Neuronal stem cell (in vitro differentiated cells): ENCODE results near the gene HLA-DOA.

Experiments used
- DNase-seq: peaks from one replicate; pipeline ENCODE4 v3.0.0-alpha.2; 2013; ENCODE audit warnings: low spot score
- H2AFZ ChIP-seq: one replicate; pipeline ENCODE4 v1.6.1; 2013; ENCODE audit warnings: mild to moderate bottlenecking, low read length, inconsistent platforms
- H2AK5ac ChIP-seq: 2 replicates; pipeline ENCODE4 v1.6.1; 2013; ENCODE audit warnings: low read depth, mild to moderate bottlenecking, inconsistent platforms, low read length, moderate library complexity, mixed read lengths
- H2BK120ac ChIP-seq: 2 replicates; pipeline ENCODE4 v1.6.1; 2013; ENCODE audit warnings: low read depth, mild to moderate bottlenecking, inconsistent platforms, low read length, moderate library complexity, mixed read lengths
- H2BK12ac ChIP-seq: one replicate; pipeline ENCODE4 v1.6.1; 2013; ENCODE audit warnings: low read length, inconsistent platforms
- H2BK15ac ChIP-seq: 2 replicates; pipeline ENCODE4 v1.6.1; 2013; ENCODE audit warnings: mild to moderate bottlenecking, low read length, inconsistent platforms, mixed read lengths
- H2BK5ac ChIP-seq: one replicate; pipeline ENCODE4 v1.6.1; 2013; ENCODE audit warnings: inconsistent platforms, mild to moderate bottlenecking, low read length, moderate library complexity
- H3K14ac ChIP-seq: one replicate; pipeline ENCODE4 v1.6.1; 2013; ENCODE audit warnings: low read length, inconsistent platforms
- H3K18ac ChIP-seq: 2 replicates; pipeline ENCODE4 v1.6.1; 2013; ENCODE audit warnings: low read length, inconsistent platforms
- H3K23ac ChIP-seq: 2 replicates; pipeline ENCODE4 v1.6.1; 2013; ENCODE audit warnings: low read depth, mild to moderate bottlenecking, mixed read lengths, low read length, inconsistent platforms; ENCODE audit not compliant: poor library complexity
- H3K27ac ChIP-seq: replicated peaks from 3 replicates; pipeline ENCODE4 v1.5.1; 2013; ENCODE audit warnings: low read length, inconsistent platforms
- H3K27me3 ChIP-seq, 3 experiments: 2 replicates each; pipeline ENCODE4 v1.6.1; 2013; ENCODE audit warnings: low read length in 3 of 3, mild to moderate bottlenecking in 2 of 3, inconsistent platforms in 1 of 3, low read depth in 1 of 3, mixed read lengths in 1 of 3, moderate library complexity in 1 of 3; ENCODE audit not compliant: control insufficient read depth in 3 of 3, insufficient read depth in 3 of 3
- H3K36me3 ChIP-seq, 2 donors: replicated peaks in 1 of 2; 2 replicates each; pipeline ENCODE4 v1.6.1; 2013; ENCODE audit warnings: low read length in 2 of 2; ENCODE audit not compliant: control insufficient read depth in 2 of 2, insufficient read depth in 2 of 2
- H3K4ac ChIP-seq: 2 replicates; pipeline ENCODE4 v1.6.1; 2013; ENCODE audit warnings: inconsistent platforms, mild to moderate bottlenecking, low read length, moderate library complexity
- H3K4me1 ChIP-seq, 2 donors: 1 replicate in 1 of 2; 2 replicates in 1 of 2; pipeline ENCODE4 v1.6.1; 2013; ENCODE audit warnings: low read length in 2 of 2, low read depth in 1 of 2; ENCODE audit not compliant: control insufficient read depth in 2 of 2, insufficient read depth in 1 of 2
- H3K4me2 ChIP-seq: one replicate; pipeline ENCODE4 v1.6.1; 2013; ENCODE audit warnings: mild to moderate bottlenecking, low read length, inconsistent platforms; ENCODE audit not compliant: insufficient read depth, poor library complexity, severe bottlenecking
- H3K4me3 ChIP-seq, 2 donors: 2 replicates each; pipeline ENCODE4 v1.5.1; 2013; ENCODE audit warnings: low read length in 2 of 2, mild to moderate bottlenecking in 2 of 2, inconsistent platforms in 1 of 2, moderate library complexity in 1 of 2
- H3K79me1 ChIP-seq: one replicate; pipeline ENCODE4 v1.6.1; 2013; ENCODE audit warnings: low read depth, mild to moderate bottlenecking, inconsistent platforms, low read length, moderate library complexity
- H3K9ac ChIP-seq: one replicate; pipeline ENCODE4 v1.6.1; 2013; ENCODE audit warnings: mild to moderate bottlenecking, low read depth, low read length, inconsistent platforms; ENCODE audit not compliant: poor library complexity
- H3K9me3 ChIP-seq, 2 donors: replicated peaks in 1 of 2; 2 replicates each; pipeline versions ENCODE3 to v1.6.1; 2013; ENCODE audit warnings: low read length in 2 of 2, mild to moderate bottlenecking in 2 of 2, inconsistent platforms in 1 of 2, low read depth in 1 of 2, mixed read lengths in 1 of 2, moderate library complexity in 1 of 2; ENCODE audit not compliant: control insufficient read depth in 2 of 2, insufficient read depth in 1 of 2
- H4K8ac ChIP-seq: one replicate; pipeline ENCODE4 v1.6.1; 2013; ENCODE audit warnings: low read depth, mild to moderate bottlenecking, inconsistent platforms, low read length, moderate library complexity
- H4K91ac ChIP-seq: one replicate; pipeline ENCODE4 v1.6.1; 2013; ENCODE audit warnings: low read length, low read depth, mild to moderate bottlenecking, inconsistent platforms; ENCODE audit not compliant: poor library complexity
- WGBS, 2 donors: extraction: QIAGEN DNeasy Blood & Tissue Kit; methylation state at CpG; one replicate each; pipeline ENCODE4 v1.1.7; 2013; ENCODE audit warnings: missing lambda C conversion rate in 2 of 2, mixed read lengths in 1 of 2; ENCODE audit not compliant: insufficient read length in 2 of 2, insufficient replicate concordance in 1 of 2; ENCODE audit errors: extremely low coverage in 2 of 2; 5-methylcytosine and 5-hydroxymethylcytosine counted together

Gene HLA-DOA

DNA sequence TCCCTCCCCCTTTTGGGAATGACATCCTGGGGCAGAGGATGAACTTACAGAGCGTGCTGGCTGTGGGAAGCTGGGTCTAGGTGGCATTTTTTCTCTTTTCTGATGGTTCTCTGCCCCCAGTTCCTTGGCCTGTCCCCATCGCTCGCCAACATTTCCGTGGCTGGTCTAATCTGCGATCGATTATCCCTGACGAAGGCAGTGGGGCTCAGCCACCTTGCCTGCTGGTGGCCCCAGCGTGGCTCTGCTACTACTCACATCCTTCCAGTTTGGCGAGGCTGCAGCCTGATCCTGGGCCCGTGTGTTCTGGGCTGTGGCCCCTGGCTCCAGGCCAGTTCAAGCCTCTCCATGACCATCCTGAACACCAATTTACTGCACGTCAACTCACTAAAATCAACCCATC lies 6.4 kb upstream of the HLA-DOA start:
- H3K4me3 ChIP-seq = peak overlapping the region in 1 of 2 donors; percentile 41
- no peak overlapping the region for H2BK5ac ChIP-seq
- H3K4me2 ChIP-seq = no peak overlapping the region
- peak overlapping the region; percentile 27 for H3K18ac ChIP-seq
- DNase-seq = no peak
- H3K9ac ChIP-seq = no peak overlapping the region
- H3K27me3 ChIP-seq = peaks cover 0 to 71% (median 0%) of the 10 kb centered on the region in 3 experiments
- H3K79me1 ChIP-seq = no peaks in the 10 kb centered on the region
- H3K4ac ChIP-seq = no peak overlapping the region
- H2BK120ac ChIP-seq = no peak overlapping the region
- H3K4me1 ChIP-seq = no peaks in the 10 kb centered on the region
- H3K14ac ChIP-seq = no peak overlapping the region
- no peak overlapping the region for H4K91ac ChIP-seq
- no peak overlapping the region for H3K23ac ChIP-seq
- no peak overlapping the region for H2AK5ac ChIP-seq
- no peak overlapping the region for H4K8ac ChIP-seq
- no peak overlapping the region for H3K27ac ChIP-seq
- 100% methylated on average over 1 of the region's 11 CpGs; no CpG with 5 or more reads in 1 of the 2 donors for WGBS, 2 donors
- H2AFZ ChIP-seq = no peak overlapping the region
- no peak overlapping the region for H2BK12ac ChIP-seq
- H2BK15ac ChIP-seq = no peak overlapping the region
- H3K36me3 ChIP-seq = no peaks in the 10 kb centered on the region
- H3K9me3 ChIP-seq = no peaks in the 10 kb centered on the region

DNA sequence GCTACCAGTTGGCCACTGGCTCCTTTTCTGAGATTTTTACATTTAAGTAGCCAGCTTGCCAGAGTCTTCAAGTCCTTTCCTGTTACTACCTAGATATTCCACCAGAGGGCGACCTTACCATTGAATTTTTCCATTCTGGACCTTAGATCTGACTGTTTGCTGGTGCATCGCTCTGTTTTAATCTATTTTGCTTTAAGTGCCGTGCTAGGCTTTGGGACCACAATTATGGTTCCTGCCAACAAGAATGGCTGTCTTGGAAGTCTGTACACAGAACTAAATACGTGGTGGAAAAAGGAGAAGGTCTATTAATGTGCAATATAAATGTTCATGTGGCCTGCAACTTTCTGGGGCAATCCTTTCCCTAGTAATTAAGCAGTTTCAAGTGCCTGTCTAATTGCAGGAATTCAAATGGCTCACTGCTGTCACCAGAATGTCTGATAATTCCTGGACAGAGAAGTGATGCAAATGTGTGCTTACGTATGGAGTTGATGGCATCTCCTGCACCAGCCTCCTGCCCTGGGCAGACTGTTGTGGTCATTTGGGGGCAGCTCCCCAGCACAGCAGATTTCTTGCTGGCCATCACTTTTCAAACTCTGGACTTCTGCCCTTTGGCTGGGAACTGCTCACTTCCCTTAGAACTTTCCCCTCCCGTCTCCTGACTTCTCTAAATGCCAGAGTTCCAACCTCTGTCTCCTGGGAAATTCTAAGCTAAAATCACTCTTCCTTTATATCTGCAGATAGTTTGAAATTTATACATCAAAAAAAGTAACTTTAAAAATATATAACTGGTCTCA lies 5.6 kb upstream of the HLA-DOA start:
- Histone ChIP-seq H3K4me1 (no peaks in the 10 kb centered on the region), H3K79me1 (no peaks in the 10 kb centered on the region), H4K8ac (no peak overlapping the region), H3K4me2 (no peak overlapping the region), H2AK5ac (no peak overlapping the region), H3K9me3 (no peaks in the 10 kb centered on the region), H2BK15ac (no peak overlapping the region), H2BK5ac (no peak overlapping the region), H3K36me3 (no peaks in the 10 kb centered on the region), H3K23ac (no peak overlapping the region), H2AFZ (peak overlapping the region; percentile 8), H3K4ac (no peak overlapping the region), H2BK120ac (no peak overlapping the region), H3K14ac (no peak overlapping the region), H2BK12ac (no peak overlapping the region), H4K91ac (no peak overlapping the region), H3K27ac (no peak overlapping the region), H3K9ac (no peak overlapping the region), H3K27me3 (peaks cover 0 to 71% (median 0%) of the 10 kb centered on the region in 3 experiments), H3K18ac (no peak overlapping the region), H3K4me3 (no peak overlapping the region)
- DNase-seq = peak; percentile 80
- WGBS, 2 donors = no CpG with 5 or more reads among the region's 6 CpGs

DNA sequence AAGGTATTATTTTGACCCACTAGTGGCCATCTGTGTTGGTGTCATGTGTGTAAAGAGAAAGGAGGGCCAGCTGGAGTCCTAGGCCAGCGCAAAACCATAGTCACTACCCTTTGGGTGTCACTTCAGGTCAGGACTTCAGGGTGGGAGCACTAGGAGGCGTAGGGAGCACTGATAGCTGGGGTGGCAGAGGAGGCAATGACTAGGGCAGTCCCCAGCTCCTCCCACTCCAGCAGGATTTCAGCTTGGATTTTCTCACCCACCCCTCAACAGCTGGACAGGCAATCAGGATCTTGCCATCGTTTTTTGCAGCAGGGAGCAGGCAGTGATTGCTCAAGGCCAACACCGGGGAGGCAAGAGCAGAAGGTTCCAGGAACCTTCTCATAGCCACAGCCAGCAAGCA lies 4.2 kb upstream of the HLA-DOA start:
- Histone ChIP-seq H3K4ac (no peak overlapping the region), H3K4me1 (peaks cover 0 to 4% of the 10 kb centered on the region in 2 donors), H3K27ac (no peak overlapping the region), H3K18ac (no peak overlapping the region), H2AFZ (no peak overlapping the region), H3K36me3 (no peaks in the 10 kb centered on the region), H3K14ac (no peak overlapping the region), H4K8ac (no peak overlapping the region), H2BK120ac (no peak overlapping the region), H3K9me3 (no peaks in the 10 kb centered on the region), H3K79me1 (no peaks in the 10 kb centered on the region), H3K4me2 (no peak overlapping the region), H3K27me3 (peaks cover 0 to 66% (median 0%) of the 10 kb centered on the region in 3 experiments), H3K23ac (no peak overlapping the region), H3K9ac (no peak overlapping the region), H3K4me3 (no peak overlapping the region), H2BK12ac (no peak overlapping the region), H2BK15ac (no peak overlapping the region), H4K91ac (no peak overlapping the region), H2AK5ac (no peak overlapping the region), H2BK5ac (no peak overlapping the region)
- WGBS, 2 donors = no CpG with 5 or more reads among the region's 4 CpGs
- no peak for DNase-seq

DNA sequence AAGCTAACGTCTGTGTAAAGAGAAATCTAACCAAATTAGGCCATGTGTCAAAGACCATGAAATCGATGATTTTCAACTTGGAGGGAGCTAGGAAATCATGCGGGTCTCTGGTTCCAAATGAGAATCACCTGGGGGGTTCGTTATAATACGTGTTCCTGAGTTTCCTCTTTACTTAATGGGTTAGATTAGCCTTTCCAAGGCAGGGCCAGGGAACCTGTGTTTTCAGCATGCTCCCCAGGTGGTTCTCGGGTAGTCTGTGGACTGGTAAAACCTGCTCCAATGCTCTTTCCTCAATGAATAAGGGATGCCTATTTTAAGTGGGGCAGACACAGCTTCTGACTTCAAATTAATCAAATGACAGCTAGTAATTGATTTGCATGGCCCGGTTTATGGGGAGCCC lies 965 bp upstream of the HLA-DOA start:
- H3K4me3 ChIP-seq = no peak overlapping the region
- H3K27ac ChIP-seq = no peak overlapping the region
- H3K23ac ChIP-seq = no peak overlapping the region
- H2AK5ac ChIP-seq = no peak overlapping the region
- H4K8ac ChIP-seq = no peak overlapping the region
- peaks cover 0 to 4% of the 10 kb centered on the region in 2 donors for H3K4me1 ChIP-seq
- H2BK120ac ChIP-seq = no peak overlapping the region
- H4K91ac ChIP-seq = no peak overlapping the region
- H2BK12ac ChIP-seq = no peak overlapping the region
- H3K36me3 ChIP-seq = no peaks in the 10 kb centered on the region
- no peaks in the 10 kb centered on the region for H3K79me1 ChIP-seq
- H3K27me3 ChIP-seq = peaks cover 0 to 58% (median 0%) of the 10 kb centered on the region in 3 experiments
- H3K4me2 ChIP-seq = no peak overlapping the region
- no CpG with 5 or more reads among the region's 7 CpGs for WGBS, 2 donors
- no peak for DNase-seq
- no peaks in the 10 kb centered on the region for H3K9me3 ChIP-seq
- no peak overlapping the region for H3K4ac ChIP-seq
- H2BK15ac ChIP-seq = no peak overlapping the region
- H3K9ac ChIP-seq = no peak overlapping the region
- H3K18ac ChIP-seq = no peak overlapping the region
- no peak overlapping the region for H3K14ac ChIP-seq
- H2BK5ac ChIP-seq = no peak overlapping the region
- no peak overlapping the region for H2AFZ ChIP-seq
